ENCODE measurements around the gene C2CD3.
"Not testable (repeated sequence)": the region's sequence is repeated elsewhere in the genome, so short reads cannot be mapped to it uniquely, and the experiment has no call there.

The C2CD3 gene

GRCh38 chr11:74069146-74070046, 101.4 kb downstream of the C2CD3 start:
- no peak for DNase-seq (ENCODE audit: low spot score)

GRCh38 chr11:74066663-74067062, 104.1 kb downstream of the C2CD3 start:
- DNase-seq (ENCODE audit: low spot score): not testable (repeated sequence)

GRCh38 chr11:74065534-74065933, 105.3 kb downstream of the C2CD3 start:
- not testable (repeated sequence) for DNase-seq (ENCODE audit: low spot score)

GRCh38 chr11:74063628-74064027, 107.2 kb downstream of the C2CD3 start:
- DNase-seq (ENCODE audit: low spot score): not testable (repeated sequence)

GRCh38 chr11:74061599-74061998, 109.2 kb downstream of the C2CD3 start:
- DNase-seq (ENCODE audit: low spot score): not testable (repeated sequence)

- no peak for DNase-seq (ENCODE audit: low spot score)
Observed at GRCh38 chr11:74057249-74058151, 113.3 kb downstream of the C2CD3 start.

- no peak for DNase-seq (ENCODE audit: low spot score)
Observed at GRCh38 chr11:74055938-74056337, 114.9 kb downstream of the C2CD3 start.

GRCh38 chr11:74050465-74050864, 120.3 kb downstream of the C2CD3 start:
- no peak for DNase-seq (ENCODE audit: low spot score)

GRCh38 chr11:74048993-74049392, 121.8 kb downstream of the C2CD3 start:
- DNase-seq (ENCODE audit: low spot score): no peak

GRCh38 chr11:74044538-74044937, 126.3 kb downstream of the C2CD3 start:
- DNase-seq (ENCODE audit: low spot score): no peak

GRCh38 chr11:74043450-74043849, 127.4 kb downstream of the C2CD3 start:
- DNase-seq (ENCODE audit: low spot score): no peak

- no peak for DNase-seq (ENCODE audit: low spot score)
Observed at GRCh38 chr11:74037309-74037708, 133.5 kb downstream of the C2CD3 start.

- DNase-seq (ENCODE audit: low spot score): no peak
Observed at GRCh38 chr11:74035264-74035663, 135.5 kb downstream of the C2CD3 start.

GRCh38 chr11:74033046-74033445, 137.8 kb downstream of the C2CD3 start:
- no peak for DNase-seq (ENCODE audit: low spot score)

GRCh38 chr11:74030723-74031676, 139.8 kb downstream of the C2CD3 start:
- no peak for DNase-seq (ENCODE audit: low spot score)

- DNase-seq (ENCODE audit: low spot score): no peak
Observed at GRCh38 chr11:74025467-74026166, 145.2 kb downstream of the C2CD3 start.

- DNase-seq (ENCODE audit: low spot score): peak; percentile 63
Observed at GRCh38 chr11:74024261-74025029, 146.4 kb downstream of the C2CD3 start.

GRCh38 chr11:74023276-74023675, 147.5 kb downstream of the C2CD3 start:
- no peak for DNase-seq (ENCODE audit: low spot score)

- no peak for DNase-seq (ENCODE audit: low spot score)
Observed at GRCh38 chr11:74022546-74022945, 148.3 kb downstream of the C2CD3 start.

GRCh38 chr11:74021998-74022397, 148.8 kb downstream of the C2CD3 start:
- no peak for DNase-seq (ENCODE audit: low spot score)

Data from CD4-positive, alpha-beta T cell treated with Interleukin-15 for 4 hours (primary cell).